NCI-H146 (cell line): ENCODE data around the gene YLPM1.

Experiments used
- DNase-seq: peaks from one replicate; lab custom pipeline; 2025; lab: John Stamatoyannopoulos, UW

YLPM1 gene

DNA sequence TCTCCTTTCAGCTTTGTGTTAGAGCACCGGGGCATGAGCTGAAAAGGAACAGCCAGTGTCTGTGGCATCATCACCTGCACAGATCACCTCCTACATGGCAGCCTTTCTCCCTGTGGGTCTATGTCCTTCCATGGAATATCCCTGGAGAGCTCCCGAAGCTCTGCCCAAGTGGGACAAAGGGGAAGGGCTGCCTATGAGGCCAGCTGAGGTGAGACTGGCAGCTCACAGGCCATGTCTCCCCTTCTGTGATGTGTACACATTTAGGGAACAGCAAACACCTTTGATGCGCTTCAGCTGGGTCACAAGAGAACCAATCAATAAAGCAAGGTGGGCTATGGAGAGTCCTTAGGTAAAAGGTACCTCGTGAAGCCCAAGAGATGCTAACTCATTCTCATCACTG is 108.7 kb downstream of the YLPM1 start:
- peak; percentile 7 for DNase-seq

DNA sequence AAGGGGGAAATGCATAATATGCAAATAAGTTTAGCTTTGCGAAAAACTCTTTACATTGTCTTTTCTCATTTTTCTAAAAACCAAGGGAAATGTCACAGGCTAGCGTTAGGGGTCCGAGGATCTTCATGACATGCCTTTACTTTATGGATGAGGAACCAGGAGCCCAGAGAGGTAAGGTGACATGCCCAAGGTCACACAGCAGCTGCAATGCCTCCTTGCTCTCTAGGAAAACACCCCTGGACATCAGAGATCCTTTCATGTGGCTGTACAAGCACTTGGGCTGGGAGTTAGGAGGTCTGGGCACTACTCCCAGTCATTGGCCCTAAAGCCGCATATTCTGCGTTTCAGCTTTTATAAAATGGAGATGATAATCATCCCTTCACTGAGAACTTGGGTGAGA is 112.1 kb downstream of the YLPM1 start:
- no peak for DNase-seq

DNA sequence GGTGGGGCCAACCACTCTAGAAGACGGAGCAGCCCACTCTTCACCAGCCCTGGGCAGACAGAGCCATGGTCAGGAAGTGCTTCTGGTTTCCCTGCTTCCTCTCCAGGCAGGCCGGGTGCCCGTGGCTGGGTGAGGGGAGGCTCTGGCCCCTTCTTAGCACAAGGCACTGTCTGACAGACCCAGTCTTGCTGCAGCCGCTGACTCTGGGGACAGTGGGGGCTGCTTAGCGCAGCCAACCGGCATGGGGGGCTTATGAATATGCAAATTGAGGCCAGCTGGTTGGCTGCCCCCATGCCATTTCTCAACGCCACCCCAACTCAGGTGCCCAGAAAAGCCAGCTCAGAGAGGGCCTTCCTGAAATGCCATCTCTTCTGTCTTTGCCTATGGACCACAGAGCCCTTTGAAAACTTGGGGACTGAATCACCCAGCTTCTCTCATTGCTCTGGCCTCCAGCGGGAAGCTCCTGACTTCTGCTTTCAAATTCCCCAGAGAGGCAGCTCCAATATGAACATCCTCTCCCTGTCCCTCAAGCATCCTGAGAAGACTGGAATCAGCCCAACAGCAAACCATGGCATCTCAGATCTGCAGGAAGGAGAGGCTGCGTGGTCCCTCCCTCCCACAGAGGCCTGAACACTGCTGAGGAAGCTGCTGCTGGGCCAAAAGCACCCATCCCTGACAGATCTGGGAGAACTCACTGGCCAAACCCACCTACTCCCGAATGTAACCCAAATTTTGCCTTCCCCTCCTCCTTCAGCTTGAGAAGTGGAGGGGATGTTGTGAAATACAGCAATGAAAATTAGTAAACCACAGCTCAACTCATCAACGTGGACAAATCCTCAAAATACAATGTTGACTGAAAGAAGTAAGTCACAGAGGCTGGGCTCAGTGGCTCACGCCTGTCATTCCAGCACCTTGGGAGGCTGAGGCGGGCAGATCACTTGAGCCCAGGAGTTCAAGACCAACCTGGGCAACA is 113.1 kb downstream of the YLPM1 start, which contains the start of gene PROX2:
PROX2 (minus strand) TSS at position 205 of the 973 bp plus-strand sequence. CDS start 12,311 bp downstream, outside the sequence.
- DNase-seq: no peak

DNA sequence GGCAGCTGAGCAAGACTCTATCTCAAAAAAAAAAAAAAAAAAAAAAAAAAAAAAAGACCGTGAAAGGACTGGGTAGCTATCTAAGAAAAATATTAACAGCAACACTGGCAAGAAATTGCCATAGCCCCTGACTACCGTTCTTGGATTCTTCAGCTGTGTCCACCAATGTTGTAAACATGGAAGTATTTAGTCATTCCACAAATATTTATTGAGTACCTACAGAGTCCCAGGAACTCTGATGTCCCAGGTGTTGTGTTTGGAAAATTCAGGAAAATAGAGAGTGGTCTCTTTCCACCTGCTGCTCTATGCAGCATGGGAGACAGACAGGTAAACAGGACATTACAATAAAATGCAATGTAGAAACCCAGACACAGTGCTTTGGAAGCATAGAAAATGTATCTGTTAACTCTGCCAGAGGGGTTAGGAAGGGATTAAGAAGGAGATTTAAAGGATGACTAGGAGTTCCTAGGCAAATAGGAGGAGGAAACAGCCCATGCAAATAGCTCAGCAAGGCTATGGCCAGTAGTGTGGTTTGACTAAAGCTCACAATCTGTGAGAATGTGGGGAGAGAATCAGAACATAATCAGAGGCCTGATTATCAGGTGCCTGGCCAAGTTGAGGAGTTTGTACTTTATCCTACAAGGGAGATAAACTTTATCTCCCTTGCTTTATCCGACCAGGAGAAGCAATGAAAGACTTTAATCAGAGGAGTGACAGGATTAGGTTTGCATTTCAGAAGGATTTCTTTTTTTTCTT is 116.5 kb downstream of the YLPM1 start:
- DNase-seq: no peak

DNA sequence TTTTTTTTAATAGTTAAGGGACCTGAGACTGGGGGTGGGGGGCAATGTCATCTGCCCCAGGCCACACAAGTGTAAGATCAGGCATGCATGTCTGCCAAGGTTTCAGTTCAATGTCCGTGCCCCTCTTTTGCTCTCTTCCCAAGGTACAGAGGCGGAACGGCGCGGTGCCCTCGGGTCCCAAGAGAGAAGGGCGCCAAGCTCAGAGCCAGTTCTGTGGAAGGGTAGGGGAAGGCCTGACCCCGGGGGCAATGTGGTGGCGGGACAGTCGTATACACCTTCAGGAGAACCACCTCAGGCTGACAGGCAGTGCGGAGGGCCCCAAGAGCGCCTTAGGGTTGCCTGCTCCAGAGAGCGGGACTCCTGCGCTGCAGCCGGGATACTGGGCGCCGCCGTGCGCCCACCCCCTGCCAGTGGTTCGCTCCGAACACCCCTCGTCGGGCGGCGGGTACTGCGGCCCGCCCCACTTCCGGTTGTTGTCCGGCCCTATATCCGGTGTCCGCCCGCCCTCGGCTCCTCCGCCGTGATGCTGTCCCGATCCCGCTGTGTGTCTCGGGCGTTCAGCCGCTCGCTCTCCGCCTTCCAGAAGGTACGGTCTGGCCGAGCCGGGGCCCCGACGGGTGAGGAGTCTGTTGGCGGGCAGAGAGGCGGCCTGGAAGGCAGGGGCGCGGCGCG is 118.5 kb downstream of the YLPM1 start, which contains the start of gene DLST:
DLST (plus strand) TSS at position 486 of the 672 bp plus-strand sequence; CDS start at position 524, 38 bp downstream.
- DNase-seq: peak; percentile 74

DNA sequence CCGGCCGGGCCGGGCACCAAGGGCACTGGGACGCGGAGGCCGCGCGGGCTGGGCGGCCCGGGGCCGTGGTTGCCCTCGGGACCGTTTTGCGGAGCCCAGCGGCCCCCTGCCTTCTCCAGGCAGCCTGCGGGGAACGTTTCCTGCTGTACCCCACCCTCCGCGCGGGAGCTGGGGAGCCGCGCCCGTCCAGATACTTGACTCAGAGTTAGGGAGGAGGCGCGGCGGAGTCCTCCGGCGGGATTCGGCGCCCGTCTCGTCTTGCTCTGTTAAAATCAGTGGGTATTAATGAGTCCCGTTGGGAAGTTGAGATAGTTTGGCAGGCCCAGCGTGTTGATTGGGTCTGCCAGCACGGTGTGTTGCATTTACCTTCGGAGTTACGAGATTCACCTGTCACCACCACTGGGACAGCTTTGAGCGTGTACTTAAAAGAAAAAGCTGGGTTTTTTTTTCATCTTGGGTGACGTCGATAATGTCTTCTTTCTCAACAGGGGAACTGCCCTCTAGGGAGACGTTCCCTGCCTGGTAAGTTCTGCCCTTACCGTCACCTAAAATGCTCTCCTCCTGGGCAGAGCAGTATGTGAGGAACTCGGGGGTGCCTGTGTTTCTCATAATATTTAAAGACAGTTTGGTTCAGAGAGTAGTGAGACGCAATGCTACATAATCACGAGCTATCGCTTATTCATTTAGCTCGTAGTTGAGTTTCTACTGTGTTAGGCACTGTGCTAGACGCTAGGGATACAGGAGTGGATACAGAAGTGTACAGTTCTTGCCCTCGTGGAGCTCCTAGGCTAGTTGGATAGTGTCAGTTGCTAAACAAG is 119.2 kb downstream of the YLPM1 start:
- DNase-seq: peak; percentile 29
